NCI-H2227 (cell line): ENCODE results near the gene CDKAL1.
"Not testable (repeated sequence)": the region's sequence is repeated elsewhere in the genome, so short reads cannot be mapped to it uniquely, and the experiment has no call there.

Source experiments
- DNase-seq: peaks from one replicate; lab custom pipeline; 2025; ENCODE audit not compliant: unreplicated experiment; lab: John Stamatoyannopoulos, UW

CDKAL1 gene

DNA sequence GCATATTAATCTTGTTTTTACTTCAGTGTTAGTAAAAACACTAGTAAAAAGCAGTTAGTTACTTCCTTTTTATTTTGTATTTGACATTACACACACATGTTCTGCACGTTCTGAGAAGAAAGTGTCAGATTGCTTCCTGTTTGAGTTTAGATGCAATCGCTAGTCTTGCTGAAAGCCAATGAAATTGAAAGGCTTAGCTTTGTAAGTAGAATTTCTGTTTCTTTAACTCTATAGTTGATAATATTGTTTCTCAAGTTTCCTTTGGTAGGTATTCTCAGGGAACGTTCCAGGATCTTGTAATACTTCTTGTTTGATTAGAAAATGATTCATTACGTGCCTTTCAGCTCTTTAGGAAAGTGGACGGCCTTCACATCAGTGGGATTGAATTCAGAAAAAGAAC lies 55.0 kb downstream of the CDKAL1 start:
- no peak for DNase-seq

DNA sequence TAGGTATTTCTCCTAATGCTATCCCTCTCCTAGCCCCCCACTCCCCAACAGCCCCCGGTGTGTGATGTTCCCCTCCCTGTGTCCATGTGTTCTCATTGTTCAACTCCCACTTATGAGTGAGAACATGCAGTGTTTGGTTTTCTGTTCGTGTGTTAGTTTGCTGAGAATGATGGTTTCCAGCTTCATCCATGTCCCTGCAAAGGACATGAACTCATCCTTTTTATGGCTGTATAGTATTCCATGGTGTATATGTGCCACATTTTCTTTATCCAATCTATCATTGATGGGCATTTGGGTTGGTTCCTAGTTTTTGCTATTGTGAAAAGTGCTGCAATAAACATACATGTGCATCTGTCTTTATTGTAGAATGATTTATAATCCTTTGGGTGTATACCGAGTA lies 56.2 kb downstream of the CDKAL1 start:
- not testable (repeated sequence) for DNase-seq

DNA sequence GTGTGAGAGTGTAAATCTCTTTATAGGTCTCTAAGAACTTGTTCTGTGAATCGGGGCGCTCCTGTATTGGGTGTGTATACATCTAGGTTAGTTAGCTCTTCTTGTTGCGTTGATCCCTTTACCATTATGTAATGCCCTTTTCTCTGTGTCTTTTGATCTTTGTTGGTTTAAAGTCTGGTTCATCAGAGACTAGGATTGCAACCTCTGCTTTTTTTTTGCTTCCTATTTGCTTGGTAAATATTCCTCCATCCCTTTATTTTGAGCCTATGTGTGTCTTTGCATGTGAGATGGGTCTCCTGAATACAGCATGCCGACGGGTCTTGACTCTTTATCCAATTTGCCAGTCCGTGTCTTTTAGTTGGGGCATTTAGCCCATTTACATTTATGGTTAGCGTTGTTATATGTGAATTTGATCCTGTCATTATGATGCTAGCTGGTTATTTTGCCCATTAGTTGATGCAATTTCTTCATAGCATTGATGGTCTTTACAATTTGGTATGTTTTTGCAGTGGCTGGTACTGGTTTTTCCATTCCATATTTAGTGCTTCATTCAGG lies 60.1 kb downstream of the CDKAL1 start:
- not testable (repeated sequence) for DNase-seq

DNA sequence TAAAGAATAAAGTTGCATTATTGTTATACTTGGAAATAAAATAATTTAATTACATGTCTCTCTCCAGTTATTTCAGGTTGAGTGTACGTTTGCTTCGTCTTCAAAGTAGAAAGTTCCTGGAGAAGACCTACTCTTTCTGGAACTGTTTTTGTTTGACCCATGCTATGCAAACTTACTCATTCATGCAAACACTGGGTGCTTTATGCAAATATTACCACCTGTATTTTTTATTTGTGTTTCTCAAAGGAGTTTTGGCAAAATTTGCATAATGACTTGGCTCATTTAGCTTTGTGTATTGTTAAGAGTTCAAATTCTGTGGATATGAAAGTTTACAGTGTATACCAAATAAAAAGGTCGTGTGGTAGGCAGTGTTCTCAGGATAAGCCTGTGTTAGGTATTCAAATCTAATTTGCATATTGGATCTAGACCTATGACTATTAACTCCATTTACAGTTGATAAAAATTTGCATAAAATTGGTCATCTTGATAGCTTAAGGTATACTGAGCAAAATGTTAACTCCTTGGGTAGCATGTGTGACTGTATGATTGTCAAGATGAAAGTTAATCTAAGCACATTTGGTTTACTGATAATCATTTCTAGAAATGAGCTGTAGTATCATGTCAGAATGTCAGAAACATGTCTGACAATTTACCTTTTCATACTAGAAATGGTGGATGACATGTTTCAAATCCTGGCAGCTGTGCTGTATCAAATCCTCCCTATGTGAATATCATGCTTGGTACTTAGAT lies 65.2 kb downstream of the CDKAL1 start:
- DNase-seq, result no peak

DNA sequence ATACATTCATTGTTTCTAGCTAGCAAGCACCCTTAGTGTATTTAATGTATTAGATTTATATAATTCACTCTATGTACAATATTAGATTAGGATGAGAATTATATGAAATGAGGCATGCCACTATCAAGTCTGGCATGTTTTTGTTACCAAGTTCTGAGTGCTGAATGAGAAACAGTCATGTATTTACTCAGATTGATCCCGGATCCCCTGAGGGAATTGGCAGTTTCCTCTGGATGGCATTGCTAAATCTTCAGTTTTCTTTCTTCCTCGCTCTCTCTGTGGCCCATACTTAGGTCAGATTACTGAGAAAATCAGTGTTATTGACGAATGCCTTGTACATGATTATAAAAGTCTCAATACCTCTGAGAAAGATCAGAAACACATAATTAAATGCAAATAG lies 66.6 kb downstream of the CDKAL1 start:
- DNase-seq, result no peak

DNA sequence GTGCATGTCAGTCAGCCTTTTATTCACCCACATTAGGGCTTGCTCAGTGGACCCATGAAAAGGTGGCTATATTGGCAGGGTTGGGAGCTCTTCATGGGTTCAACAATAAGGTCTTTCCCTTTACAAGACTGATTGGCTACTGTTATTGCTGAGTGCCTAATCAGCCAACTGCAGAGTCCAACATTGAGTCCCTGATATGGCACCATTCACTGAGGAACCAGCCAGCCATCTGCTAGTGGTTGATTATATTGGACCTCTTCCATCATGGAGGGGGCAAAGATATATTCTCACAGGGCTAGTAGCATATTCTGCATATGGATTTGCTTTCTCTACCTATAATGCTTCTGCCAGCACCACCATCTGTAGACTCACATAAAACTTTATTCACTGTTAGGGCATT lies 69.9 kb downstream of the CDKAL1 start:
- DNase-seq, result no peak

DNA sequence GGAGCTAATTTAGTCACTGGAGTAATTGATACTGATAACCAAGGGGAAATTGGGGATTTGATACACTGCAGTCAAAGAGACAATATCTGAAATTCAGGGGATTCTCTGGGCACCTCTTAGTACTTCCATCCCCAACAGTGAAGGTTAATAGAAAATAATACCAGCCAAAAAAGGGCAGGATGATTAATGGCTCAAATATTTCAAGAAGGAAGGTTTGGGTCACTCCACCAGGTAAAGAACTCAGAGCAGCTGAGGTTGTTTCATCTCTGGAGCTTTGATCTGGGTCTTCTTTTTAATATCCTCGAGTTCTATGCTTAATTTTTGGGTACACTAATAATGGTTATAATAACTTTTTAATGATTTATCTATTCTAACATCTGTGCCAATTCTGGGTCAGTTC lies 70.8 kb downstream of the CDKAL1 start:
- no peak for DNase-seq

DNA sequence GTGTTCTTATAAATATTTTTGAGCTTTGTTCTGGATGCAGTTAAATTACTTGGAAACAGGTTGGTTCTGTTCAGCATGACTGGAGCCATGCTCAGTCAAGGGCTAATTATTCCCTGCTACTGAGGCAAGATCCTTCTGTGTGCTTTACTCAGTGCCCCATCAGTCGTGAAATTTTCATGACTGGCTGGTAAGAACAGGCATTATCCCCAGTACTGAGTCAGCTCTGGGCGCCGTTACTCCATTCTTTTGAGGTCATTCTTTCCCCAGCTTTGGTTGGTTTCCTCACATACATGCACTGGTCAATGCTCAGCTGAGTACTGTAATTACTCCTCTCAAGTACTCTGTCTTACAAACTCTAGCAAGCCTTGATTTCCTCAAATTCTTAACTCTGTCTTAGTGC lies 71.3 kb downstream of the CDKAL1 start:
- DNase-seq, result no peak

DNA sequence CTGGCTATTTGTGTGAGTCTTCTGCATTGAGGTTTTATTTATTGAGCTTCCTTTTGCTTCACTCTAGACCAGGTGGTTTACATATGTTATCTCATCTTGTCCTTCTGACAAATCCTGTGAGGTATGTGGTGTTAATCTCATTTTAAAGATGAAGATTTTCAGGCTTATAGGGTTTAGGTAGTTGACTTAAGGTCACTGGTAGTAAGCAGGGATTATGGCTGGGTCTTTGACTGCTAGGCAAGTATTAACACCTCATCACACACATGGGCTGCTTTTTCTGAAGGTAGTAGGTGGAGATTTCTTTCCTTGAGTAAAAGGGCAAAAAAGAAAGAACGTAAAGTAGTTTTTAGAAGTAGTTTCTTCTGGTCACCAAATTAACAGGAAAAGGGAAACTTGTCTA lies 72.6 kb downstream of the CDKAL1 start:
- DNase-seq, result no peak

DNA sequence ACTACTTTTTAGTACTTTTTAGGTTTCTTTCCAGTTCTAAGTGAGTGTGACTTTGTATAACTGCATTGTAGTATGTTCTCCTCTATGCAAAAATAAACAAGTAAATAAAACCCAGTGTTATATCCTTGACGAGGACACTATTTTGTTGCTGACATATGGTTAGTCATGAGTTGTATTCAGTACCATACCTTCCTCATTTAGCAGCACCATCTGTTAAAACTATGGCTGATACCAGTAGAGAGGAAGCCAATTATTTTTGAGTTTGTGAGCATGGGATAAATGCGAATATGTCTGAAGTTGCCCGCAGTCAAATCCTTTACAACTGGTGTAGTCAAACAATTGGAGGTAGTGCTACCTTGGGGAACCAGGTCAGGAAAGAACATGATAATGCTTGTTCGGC lies 74.1 kb downstream of the CDKAL1 start:
- no peak for DNase-seq

DNA sequence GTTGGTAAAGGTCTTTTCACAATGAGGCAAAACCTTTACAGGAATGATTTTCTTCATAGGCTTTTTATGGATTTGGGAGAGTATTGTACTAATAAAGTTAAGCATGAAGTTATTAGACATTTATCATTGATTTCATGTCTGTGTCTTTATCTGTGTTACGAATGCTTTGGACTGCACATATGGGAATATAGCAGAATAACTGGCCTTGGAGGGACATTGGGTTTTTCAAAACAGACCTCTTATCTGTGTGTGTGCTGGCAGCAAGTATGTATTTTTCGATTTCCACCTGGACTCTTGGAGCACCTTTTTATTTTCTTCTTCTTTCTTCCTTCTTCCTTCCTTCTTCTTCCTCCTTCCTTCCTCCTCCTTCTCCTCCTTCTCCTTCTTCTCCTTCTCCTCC lies 74.6 kb downstream of the CDKAL1 start:
- no peak for DNase-seq

DNA sequence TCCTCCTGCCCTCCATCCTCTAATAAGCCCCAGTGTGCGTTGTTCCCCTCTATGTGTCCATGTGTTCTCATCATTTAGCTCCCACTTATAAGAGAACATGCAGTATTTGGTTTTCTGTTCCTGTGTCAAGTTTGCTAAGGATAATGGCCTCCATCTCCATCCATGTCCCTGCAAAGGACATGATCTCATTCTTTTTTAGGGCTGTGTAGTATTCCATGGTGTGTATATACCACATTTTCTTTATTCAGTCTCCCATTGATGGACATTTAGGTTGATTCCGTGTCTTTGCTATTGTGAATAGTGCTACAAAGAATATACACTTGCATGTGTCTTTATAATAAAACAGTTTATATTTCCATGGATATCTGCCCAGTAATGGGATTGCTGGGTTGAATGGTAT lies 75.7 kb downstream of the CDKAL1 start:
- not testable (repeated sequence) for DNase-seq

DNA sequence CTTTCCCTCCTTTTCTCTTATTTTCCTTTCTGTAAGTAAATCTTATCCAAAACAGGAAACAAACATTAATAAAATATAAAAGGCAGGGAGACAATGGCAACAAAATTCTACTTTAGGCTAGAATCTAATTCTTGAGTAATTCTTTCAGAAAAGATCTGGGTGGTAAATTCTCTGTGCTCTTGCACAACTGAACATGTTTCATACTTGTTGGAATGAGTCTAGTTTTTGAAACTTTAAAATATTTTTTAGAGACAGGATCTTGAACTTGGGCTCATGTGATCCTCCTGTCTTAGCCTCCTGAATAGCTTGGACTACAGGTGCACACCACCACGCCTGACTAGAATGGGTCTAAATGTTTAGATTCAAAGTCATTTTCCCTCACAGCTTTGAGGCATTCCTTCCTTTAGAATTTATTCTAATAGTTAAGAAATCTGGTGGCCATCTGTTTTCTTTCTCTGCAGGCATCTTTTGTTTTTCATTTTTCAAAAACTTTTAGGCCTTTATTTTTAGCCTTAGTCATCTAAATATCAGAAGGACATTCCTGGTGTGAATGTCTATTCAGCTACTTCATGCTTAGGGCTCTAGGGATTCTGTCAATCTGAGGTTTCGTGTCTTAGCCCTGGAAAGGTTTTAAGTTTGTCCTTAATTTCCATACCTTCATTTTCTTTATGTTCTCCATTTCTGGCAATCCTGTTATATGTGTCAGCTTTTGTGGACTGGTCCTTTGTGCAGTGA lies 76.5 kb downstream of the CDKAL1 start:
- no peak for DNase-seq

DNA sequence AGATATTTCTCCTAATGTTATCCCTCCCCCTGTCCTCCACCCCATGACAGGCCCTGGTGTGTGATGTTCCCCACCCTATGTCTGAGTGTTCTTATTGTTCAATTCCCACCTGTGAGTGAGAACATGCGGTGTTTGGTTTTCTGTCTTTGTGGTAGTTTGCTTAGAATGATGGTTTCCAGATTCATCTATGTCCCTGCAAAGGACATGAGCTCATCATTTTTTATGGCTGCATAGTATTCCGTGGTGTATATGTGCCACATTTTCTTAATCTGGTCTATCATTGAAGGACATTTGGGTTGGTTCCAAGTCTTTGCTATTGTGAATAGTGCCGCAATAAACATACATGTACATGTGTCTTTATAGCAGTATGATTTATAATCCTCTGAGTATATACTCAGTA lies 83.3 kb downstream of the CDKAL1 start:
- not testable (repeated sequence) for DNase-seq

DNA sequence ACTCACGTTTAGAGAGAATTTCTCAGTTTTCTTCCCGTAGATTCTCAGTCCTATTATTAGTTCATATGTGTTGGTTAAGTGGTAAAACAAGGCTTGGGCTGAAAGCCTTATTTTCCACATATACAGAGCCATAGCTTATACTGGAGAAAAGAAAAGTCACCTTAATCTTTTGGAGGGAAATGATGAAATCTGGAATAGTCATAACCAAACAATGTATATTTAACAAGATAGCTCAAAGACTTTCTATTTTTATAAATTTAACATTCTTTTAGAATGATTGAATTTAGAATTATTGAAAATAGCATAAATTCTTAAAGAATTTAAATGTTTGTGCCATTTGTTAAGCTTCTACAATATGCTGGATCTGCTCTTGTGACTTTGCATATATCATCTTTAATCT lies 85.8 kb downstream of the CDKAL1 start:
- no peak for DNase-seq

DNA sequence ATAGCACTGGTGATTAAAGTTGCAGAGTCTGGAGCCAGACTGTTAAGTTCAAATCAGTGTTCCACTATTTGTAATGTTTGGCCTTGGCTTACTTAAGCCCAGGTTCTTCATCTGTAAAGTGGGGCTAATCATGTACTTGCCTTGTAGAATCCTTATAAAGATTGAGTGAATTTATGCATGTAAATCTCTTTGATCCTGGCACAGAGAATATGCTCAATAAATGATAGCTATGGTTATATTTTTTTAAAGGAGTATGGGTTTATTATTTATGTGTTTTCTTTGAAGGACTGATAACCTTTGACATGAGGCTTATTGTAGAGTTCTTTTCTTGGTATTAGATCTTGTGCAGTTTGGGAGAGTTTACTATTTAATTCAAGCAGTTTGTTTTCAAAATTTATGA lies 89.5 kb downstream of the CDKAL1 start:
- no peak for DNase-seq

DNA sequence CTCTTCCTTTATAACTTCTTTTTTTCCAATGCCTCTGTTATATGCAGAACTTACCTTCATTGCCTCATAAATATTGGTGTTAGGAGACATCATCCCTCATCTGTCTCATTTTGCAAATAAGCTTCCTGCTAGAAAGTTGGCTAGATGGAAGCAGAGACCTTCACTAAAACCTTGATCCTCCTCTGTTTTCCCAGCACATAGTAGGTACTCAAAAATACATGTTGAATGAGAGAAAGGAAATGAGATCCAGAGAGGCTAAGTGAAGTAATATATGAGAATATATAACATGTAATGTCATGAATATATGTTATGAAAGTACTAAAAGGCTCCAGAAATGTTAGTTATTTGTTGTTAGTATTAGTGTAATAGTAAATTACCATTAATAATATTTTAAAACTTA lies 91.9 kb downstream of the CDKAL1 start:
- no peak for DNase-seq

DNA sequence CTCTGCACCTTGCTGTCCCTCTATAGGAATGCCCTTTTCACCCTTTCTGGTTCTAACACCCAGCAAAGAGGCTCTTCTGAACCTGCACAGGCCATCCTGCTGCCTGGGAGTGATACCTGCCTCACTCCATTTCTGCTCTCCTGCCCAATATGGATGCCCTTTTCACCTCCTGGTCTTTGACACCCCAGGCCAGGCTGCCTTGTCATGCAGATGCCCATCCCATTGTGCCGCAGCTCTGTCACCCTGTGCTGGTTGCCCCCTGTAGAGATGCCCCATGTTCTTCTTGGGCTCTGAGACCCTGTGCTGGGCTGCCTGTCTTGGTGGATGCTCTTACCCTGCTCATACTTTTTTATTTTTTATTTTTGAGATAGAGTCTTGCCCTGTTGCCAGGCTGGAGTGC lies 95.3 kb downstream of the CDKAL1 start:
- no peak for DNase-seq

DNA sequence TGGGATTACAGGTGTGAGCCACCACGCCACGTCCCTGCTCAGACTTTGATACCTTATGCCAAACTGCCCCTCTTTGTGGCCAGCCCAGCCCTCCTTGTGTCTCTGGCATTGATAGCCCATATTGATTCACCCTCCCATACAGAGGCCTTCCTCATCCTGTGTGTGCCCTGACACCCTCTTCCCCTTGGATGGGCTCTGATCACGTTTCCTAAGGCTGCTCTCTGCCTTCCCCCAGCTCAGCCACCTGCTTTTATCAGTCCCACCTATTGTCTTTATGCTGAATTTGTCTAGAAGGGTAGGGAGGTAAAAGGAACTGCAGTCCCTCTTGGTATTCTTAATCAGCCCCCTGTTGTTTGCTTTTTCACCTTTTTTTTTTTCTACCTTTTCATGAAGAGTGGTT lies 95.9 kb downstream of the CDKAL1 start:
- DNase-seq, result no peak

DNA sequence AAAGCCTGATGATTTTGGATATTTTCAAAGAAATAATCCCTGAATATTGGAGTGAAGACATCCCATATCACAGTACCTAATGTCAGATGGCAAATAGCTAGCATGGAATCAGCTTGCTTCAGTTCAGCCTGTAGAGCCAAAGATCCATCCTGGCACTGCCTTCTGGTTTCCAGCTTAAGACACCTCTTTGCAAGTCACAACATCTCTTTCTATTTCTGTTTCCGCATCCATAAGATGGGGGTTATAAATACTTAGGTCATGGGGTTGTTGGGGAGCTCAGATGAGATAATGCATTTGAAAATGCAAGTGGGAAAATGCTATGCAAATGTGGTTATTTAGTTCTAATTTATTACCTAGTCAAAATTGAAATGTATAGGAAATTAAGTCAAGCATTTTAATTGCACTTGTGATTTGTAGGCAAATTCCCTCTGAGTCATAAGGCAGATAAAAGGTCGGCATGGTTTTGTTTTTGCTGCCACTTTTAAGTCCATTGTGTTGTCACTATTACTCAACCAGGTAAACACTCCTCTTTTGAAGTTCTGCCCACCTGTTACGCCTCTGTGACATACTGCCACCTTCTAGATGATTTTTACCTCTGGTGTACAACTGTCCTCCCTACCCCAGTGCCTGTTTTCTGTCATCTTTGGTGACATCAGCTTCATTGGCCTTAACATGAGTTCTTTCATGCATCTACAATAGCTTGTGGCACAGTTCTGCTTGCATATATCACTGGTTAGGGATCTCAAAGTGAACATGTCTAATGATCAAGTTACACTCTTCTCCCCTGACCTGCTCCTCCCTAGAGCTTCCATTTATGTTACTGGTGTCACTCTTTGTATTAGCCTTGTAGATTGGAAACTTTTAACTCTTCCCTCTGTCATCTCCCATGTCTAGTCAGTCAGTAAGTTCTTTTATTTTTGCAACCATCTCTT lies 96.6 kb downstream of the CDKAL1 start:
- DNase-seq, result no peak

DNA sequence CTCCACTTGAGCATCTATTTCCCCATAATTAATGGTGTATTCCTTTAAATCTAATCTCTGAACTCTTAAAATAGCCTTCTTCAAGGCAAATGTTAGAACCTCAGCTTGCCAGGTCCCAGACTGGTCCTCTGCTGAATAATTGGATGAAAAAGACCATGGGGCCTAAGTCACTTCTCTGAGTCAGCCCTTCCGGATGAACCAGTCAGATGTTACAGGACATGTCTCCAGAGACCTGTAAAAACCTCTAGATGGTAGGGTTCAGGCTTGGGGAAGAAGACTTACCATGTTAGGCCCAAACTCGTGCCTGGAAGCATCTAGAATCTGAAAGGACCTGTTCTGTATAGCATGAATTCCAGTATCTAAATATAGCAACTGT lies 97.3 kb downstream of the CDKAL1 start:
- DNase-seq, result no peak
